Karpas-422 (cell line): Measurements from ENCODE around the gene PSMC3. TPM values are rescaled to one million over a fixed set of nuclear protein-coding genes. Genes with fewer than 3 reads are reported as not detected.

ENCODE experiments used
- DNase-seq: peaks from one replicate; pipeline ENCODE4 v3.0.0-alpha.2; 2015
- H2AFZ ChIP-seq: fragments of 200-600 bp; sonication (generic); 2 replicates; pipeline ENCODE4 v1.6.1; 2014; ENCODE audit warnings: antibody characterized with exemption, low read length, mixed read lengths
- H3K27ac ChIP-seq: fragments of 200-600 bp; sonication (generic); 2 replicates; pipeline ENCODE4 v1.5.1; 2014; ENCODE audit warnings: mild to moderate bottlenecking, low read length, moderate library complexity
- H3K27me3 ChIP-seq: fragments of 200-600 bp; sonication (generic); 2 replicates; pipeline ENCODE4 v1.6.1; 2014; ENCODE audit warnings: low read length, mixed read lengths
- H3K36me3 ChIP-seq: fragments of 200-600 bp; sonication (generic); 2 replicates; pipeline ENCODE4 v1.6.1; 2014; ENCODE audit warnings: low read length, mixed read lengths; ENCODE audit not compliant: insufficient read depth
- H3K4me1 ChIP-seq: fragments of 200-600 bp; sonication (generic); 2 replicates; pipeline ENCODE4 v1.6.1; 2014; ENCODE audit warnings: mild to moderate bottlenecking, low read length, mixed read lengths
- H3K4me2 ChIP-seq: fragments of 200-600 bp; sonication (generic); 2 replicates; pipeline ENCODE4 v1.6.1; 2014; ENCODE audit warnings: low read length, low read depth, mild to moderate bottlenecking; ENCODE audit not compliant: poor library complexity, severe bottlenecking
- H3K4me3 ChIP-seq: fragments of 200-600 bp; sonication (generic); 2 replicates; pipeline ENCODE4 v1.5.1; 2014; ENCODE audit warnings: mild to moderate bottlenecking, antibody characterized with exemption, low read length, mixed read lengths
- H3K79me2 ChIP-seq: fragments of 200-600 bp; sonication (generic); 2 replicates; pipeline ENCODE4 v1.6.1; 2014; ENCODE audit warnings: mild to moderate bottlenecking, low read length, mixed read lengths
- H3K9ac ChIP-seq: fragments of 200-600 bp; sonication (generic); 2 replicates; pipeline ENCODE4 v1.6.0; 2014; ENCODE audit warnings: low read length
- H3K9me2 ChIP-seq: fragments of 200-600 bp; sonication (generic), shearing (Covaris generic); replicated peaks from 2 replicates; pipeline ENCODE4 v1.6.0; 2014; ENCODE audit warnings: mild to moderate bottlenecking, low read length, moderate library complexity; ENCODE audit not compliant: insufficient read depth
- H3K9me3 ChIP-seq: fragments of 300-700, 200-600 bp; sonication (generic); 2 replicates; pipeline ENCODE4 v1.6.1; 2014; ENCODE audit warnings: low read length, mixed read lengths
- H4K20me1 ChIP-seq: fragments of 200-600 bp; sonication (generic); 2 replicates; pipeline ENCODE4 v1.6.1; 2014; ENCODE audit warnings: mild to moderate bottlenecking, antibody characterized with exemption, low read length, low read depth; ENCODE audit not compliant: insufficient read depth
- total RNA-seq: library from RNA; depleted of rRNA; stranded (reverse); fragments of >200 nt; shearing (Covaris generic); gene quantifications from 2 replicates; pipeline ENCODE4 v1.2.3, GENCODE V29; 2014; ENCODE audit warnings: low replicate concordance

PSMC3 gene
- total RNA-seq, 1 experiment from 2014 or later: 40.6 TPM

- Histone ChIP-seq H3K4me2 (no peak overlapping the region), H3K27ac (no peak overlapping the region)
- no peak for DNase-seq
Observed at GRCh38 chr11:47431356-47432083, 5.3 kb upstream of the PSMC3 start.

DNA sequence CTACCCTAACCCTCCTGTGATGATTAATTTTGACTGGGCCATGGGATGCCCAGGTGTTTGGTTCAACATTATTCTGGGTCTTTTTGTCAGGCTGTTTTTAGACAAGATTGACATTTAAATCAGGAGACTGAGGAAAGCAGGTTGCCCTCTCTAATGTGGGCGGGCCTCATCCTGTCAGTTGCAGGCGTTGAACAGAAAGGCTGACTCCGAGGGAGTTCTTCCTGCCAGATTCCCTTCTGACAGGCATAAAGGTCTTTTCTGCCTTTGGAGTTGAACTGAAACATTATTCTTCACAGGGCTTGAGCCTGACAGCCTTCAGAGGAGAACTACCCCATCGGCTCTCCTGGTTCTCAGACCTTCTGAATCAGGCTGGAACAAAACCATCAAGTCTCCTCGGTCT lies 4.3 kb upstream of the PSMC3 start:
- Histone ChIP-seq H3K9ac (no peak overlapping the region), H3K36me3 (no peaks in the 10 kb centered on the region), H3K79me2 (peaks cover 6% of the 10 kb centered on the region), H3K4me1 (peaks cover 9% of the 10 kb centered on the region), H3K27ac (no peak overlapping the region), H3K27me3 (no peaks in the 10 kb centered on the region), H2AFZ (no peak overlapping the region), H3K9me3 (no peaks in the 10 kb centered on the region), H3K4me3 (no peak overlapping the region), H3K9me2 (no peaks in the 10 kb centered on the region), H3K4me2 (no peak overlapping the region), H4K20me1 (no peaks in the 10 kb centered on the region)
- no peak for DNase-seq

More at GRCh38 chr11:47431356-47432083, 5.3 kb upstream of the PSMC3 start:
- Histone ChIP-seq H3K9me2 (no peaks in the 10 kb centered on the region), H4K20me1 (no peaks in the 10 kb centered on the region), H3K9me3 (no peaks in the 10 kb centered on the region), H3K9ac (no peak overlapping the region), H3K79me2 (no peaks in the 10 kb centered on the region), H3K4me3 (no peak overlapping the region), H3K36me3 (no peaks in the 10 kb centered on the region), H3K4me1 (peaks cover 9% of the 10 kb centered on the region), H3K27me3 (no peaks in the 10 kb centered on the region), H2AFZ (no peak overlapping the region)

DNA sequence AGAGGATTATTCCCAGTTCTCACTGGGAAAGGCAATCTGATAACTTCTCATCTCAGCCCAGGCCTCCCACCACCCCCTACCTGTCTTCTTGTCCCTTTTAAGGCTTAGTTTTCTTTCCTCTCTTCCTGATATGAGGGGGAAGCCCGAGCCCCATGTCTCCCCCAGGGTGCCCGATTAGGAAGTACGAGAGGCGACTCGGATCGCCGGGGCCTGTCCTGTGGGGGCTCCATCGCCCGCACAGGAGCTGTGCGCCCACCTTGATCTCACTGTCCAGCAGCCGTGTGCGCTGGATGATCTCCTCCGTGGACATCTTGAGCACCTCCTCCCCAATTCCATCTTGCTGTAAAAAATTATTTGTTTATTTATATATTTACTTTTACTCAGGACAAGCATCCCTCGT lies 628 bp downstream of the PSMC3 start:
- Histone ChIP-seq H3K9me3 (no peaks in the 10 kb centered on the region), H3K4me1 (peaks cover 19% of the 10 kb centered on the region), H2AFZ (no peak overlapping the region), H3K27ac (peak overlapping the region; percentile 66), H3K4me2 (peak overlapping the region; percentile 97), H3K9me2 (no peaks in the 10 kb centered on the region), H3K9ac (peak overlapping the region; percentile 92), H3K27me3 (no peaks in the 10 kb centered on the region), H3K4me3 (peak overlapping the region; percentile 92), H3K36me3 (peaks cover 19% of the 10 kb centered on the region), H4K20me1 (no peaks in the 10 kb centered on the region), H3K79me2 (peaks cover 25% of the 10 kb centered on the region)
- peak; percentile 64 for DNase-seq

DNA sequence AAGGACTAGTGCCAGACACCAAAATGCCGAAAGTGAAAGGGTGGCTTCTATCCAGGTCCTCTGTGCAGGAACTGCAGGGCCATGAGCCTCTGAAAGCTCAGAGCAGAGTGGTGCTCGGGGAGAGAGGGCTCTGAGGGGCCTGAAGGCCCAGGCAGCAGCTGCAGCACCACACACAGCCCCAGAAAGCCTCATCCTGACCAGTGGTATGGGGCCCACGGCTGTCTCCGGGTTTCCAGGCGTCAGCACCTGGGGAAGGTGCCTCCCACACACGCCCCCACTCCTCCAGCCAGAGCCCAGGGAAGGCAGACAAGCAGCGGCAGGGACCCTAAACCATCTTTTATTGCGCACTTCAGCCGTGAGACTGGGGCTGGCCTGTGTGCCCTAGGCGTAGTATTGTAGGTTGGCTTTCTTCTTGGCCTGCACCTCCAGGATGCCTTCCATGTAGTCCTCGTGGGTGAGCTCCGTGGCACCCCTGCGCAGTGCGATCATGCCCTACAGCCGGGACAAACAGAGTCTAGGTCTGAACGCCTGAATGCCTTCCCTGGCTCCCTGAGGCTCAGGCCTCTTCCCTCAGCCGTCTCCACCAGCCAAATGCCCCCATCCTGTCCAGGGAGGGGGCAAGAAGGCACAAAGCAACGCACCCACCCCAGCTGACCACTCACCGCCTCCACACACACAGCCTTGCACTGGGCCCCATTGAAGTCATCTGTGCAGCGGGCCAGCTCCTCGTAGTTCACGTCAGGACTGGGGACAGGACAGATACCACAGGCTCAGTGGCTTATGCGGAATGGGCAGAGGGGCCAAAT lies 7.6 kb downstream of the PSMC3 start:
- Histone ChIP-seq H3K79me2 (no peaks in the 10 kb centered on the region), H3K9ac (no peak overlapping the region), H3K9me2 (no peaks in the 10 kb centered on the region), H3K4me1 (no peaks in the 10 kb centered on the region), H3K27me3 (no peaks in the 10 kb centered on the region), H3K9me3 (no peaks in the 10 kb centered on the region), H2AFZ (no peak overlapping the region), H3K4me2 (no peak overlapping the region), H3K27ac (no peak overlapping the region), H3K4me3 (no peak overlapping the region), H3K36me3 (peaks cover 18% of the 10 kb centered on the region), H4K20me1 (no peaks in the 10 kb centered on the region)
- no peak for DNase-seq

GRCh38 chr11:47417712-47418111 lies 8.5 kb downstream of the PSMC3 start:
- Histone ChIP-seq H3K4me2 (no peak overlapping the region), H2AFZ (no peak overlapping the region), H4K20me1 (no peaks in the 10 kb centered on the region), H3K9me3 (no peaks in the 10 kb centered on the region), H3K27me3 (no peaks in the 10 kb centered on the region), H3K4me1 (no peaks in the 10 kb centered on the region), H3K9me2 (no peaks in the 10 kb centered on the region), H3K27ac (no peak overlapping the region), H3K9ac (no peak overlapping the region), H3K4me3 (no peak overlapping the region), H3K79me2 (no peaks in the 10 kb centered on the region), H3K36me3 (peaks cover 15% of the 10 kb centered on the region)
- DNase-seq: no peak

DNA sequence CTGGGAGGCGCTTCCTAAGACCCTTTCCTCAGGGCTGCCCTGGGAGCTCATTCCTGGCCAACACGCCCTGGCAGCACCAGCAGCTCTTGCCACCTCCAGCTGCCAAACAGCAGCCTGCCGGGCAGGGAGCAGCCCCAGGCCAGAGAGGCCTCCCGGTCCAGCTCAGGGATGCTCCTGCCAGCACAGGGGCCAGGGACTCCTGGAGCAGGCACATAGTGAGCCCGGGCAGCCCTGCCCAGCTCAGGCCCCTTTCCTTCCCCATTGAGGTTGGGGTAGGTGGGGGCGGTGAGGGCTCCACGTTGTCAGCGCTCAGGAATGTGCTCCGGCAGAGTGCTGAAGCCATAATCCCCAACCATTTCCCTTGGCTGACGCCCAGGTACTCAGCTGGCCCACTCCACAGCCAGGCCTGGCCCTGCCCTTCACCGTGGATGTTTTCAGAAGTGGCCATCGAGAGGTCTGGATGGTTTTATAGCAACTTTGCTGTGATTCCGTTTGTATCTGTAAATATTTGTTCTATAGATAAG lies 10.2 kb downstream of the PSMC3 start:
- no peak overlapping the region for H3K4me3 ChIP-seq
- peaks cover 6% of the 10 kb centered on the region; the same call in 1 of the 2 replicates for H3K36me3 ChIP-seq
- H3K27ac ChIP-seq: no peak overlapping the region
- H3K9me2 ChIP-seq: no peaks in the 10 kb centered on the region
- H4K20me1 ChIP-seq: no peaks in the 10 kb centered on the region
- no peak overlapping the region for H3K9ac ChIP-seq
- no peak overlapping the region for H2AFZ ChIP-seq
- no peaks in the 10 kb centered on the region for H3K27me3 ChIP-seq
- no peaks in the 10 kb centered on the region for H3K79me2 ChIP-seq
- H3K9me3 ChIP-seq: no peaks in the 10 kb centered on the region
- H3K4me1 ChIP-seq: no peaks in the 10 kb centered on the region
- no peak overlapping the region for H3K4me2 ChIP-seq
- no peak for DNase-seq

DNA sequence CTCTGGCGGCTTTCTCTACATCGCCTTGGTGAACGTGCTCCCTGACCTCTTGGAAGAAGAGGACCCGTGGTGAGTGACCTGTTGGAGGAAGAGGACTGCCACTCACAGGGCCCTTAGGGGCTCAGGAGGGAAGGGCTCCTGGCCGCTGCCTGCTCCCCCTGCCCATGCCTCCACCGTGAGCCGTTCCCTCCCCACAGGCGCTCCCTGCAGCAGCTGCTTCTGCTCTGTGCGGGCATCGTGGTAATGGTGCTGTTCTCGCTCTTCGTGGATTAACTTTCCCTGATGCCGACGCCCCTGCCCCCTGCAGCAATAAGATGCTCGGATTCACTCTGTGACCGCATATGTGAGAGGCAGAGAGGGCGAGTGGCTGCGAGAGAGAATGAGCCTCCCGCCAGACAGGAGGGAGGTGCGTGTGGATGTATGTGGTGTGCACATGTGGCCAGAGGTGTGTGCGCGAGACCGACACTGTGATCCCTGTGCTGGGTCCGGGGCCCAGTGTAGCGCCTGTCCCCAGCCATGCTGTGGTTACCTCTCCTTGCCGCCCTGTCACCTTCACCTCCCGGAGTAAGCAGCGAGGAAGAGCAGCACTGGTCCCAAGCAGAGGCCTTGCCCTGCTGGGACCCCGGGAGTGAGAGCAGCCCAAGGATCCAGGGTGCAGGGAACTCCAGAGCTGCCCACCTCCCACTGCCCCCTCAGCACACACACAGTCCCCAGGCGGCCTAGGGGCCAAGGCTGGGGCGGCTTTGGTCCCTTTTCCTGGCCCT lies 11.0 kb downstream of the PSMC3 start:
- no peak for DNase-seq
- H3K4me2 ChIP-seq: no peak overlapping the region
- no peak overlapping the region for H2AFZ ChIP-seq
- H3K9me3 ChIP-seq: no peaks in the 10 kb centered on the region
- H3K79me2 ChIP-seq: 0 out of 2 replicates have a peak, but pooled peaks cover 2% of the 10 kb centered on the region
- H3K27me3 ChIP-seq: no peaks in the 10 kb centered on the region
- H3K4me3 ChIP-seq: no peak overlapping the region
- H3K4me1 ChIP-seq: peaks cover 6% of the 10 kb centered on the region
- H3K36me3 ChIP-seq: peaks cover 5% of the 10 kb centered on the region; the same call in 1 of the 2 replicates
- H4K20me1 ChIP-seq: no peaks in the 10 kb centered on the region
- H3K9ac ChIP-seq: no peak overlapping the region
- H3K9me2 ChIP-seq: no peaks in the 10 kb centered on the region
- H3K27ac ChIP-seq: no peak overlapping the region
